Loucy (cell line): ENCODE data around the gene LSM3.

ENCODE experiments used
- EZH2phosphoT487 ChIP-seq: fragments of 200-600 bp; IDR thresholded peaks from 2 replicates; pipeline ENCODE4 v1.6.1; 2018; ENCODE audit warnings: antibody characterized with exemption, mild to moderate bottlenecking, moderate library complexity, borderline replicate concordance
- TF ChIP-seq, protein P1 (sequence below): fragments of 200-600 bp; sonication (generic); conservative IDR thresholded peaks from 2 replicates; pipeline ENCODE4 v1.5.1; 2014; ENCODE audit warnings: mild to moderate bottlenecking, antibody characterized with exemption, low read length

DNA sequence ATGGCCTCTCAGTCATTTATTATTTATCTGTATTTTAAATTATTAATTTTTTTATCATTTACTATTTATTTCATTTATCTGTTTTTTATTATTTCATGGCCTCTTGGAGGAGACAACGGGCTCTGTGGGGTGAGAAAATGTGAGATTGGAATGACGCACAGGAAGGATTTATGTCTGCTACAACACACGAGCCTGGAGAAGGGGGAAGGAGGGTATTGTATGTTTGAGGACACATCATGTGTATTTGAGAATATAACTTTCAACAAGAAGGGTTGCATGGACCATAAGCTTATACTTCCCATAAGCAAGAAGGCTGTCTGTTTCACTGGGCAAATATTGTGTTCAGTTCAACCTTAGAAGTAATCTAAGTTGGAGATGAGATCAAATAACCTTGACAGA, 31.7 kb downstream of the LSM3 start:
- TF ChIP-seq, protein P1, sequence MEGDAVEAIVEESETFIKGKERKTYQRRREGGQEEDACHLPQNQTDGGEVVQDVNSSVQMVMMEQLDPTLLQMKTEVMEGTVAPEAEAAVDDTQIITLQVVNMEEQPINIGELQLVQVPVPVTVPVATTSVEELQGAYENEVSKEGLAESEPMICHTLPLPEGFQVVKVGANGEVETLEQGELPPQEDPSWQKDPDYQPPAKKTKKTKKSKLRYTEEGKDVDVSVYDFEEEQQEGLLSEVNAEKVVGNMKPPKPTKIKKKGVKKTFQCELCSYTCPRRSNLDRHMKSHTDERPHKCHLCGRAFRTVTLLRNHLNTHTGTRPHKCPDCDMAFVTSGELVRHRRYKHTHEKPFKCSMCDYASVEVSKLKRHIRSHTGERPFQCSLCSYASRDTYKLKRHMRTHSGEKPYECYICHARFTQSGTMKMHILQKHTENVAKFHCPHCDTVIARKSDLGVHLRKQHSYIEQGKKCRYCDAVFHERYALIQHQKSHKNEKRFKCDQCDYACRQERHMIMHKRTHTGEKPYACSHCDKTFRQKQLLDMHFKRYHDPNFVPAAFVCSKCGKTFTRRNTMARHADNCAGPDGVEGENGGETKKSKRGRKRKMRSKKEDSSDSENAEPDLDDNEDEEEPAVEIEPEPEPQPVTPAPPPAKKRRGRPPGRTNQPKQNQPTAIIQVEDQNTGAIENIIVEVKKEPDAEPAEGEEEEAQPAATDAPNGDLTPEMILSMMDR: no peak
- no peak for TF ChIP-seq EZH2phosphoT487
